ENCODE measurements around the gene DEPDC7. TPM values are rescaled to one million over a fixed set of nuclear protein-coding genes. Genes with fewer than 3 reads are reported as not detected.
"Not testable (repeated sequence)": the region's sequence is repeated elsewhere in the genome, so short reads cannot be mapped to it uniquely, and the experiment has no call there.

The DEPDC7 gene
- total and polyA plus RNA-seq, 2 of the 13 experiments (the other 11 are each of a cell fraction or from before 2014, with no cell fraction given): 17.3 to 33.3 TPM

DNA sequence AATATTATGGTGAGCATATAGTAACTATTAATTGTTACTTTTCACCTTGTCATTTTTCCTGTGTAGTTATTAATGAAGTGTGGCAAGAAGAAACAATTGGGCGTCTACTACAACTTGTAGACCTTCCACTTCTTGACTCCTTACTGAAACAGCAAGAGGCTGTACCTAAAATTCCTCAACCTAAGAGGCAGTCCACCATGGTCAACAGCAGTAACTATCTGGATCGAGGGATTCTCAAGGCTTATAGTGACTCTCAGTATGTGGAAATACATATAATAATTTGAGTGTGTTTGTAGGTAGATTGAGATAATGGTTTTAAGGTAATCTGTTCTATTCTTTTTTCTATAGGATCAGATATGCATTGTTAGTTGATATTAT is 12.8 kb downstream of the DEPDC7 start:
- BruUV-seq (replicated peaks): no TSS peak
- Histone ChIP-seq H3K9me3 (ENCODE audit: low read length) (no peaks in the 10 kb centered on the region), H3K4me1 (ENCODE audit: insufficient read depth, low read length) (peaks cover 8% of the 10 kb centered on the region; the same call in 1 of the 2 replicates), H3K9ac (ENCODE audit: insufficient read depth, low read depth, low read length) (no peak overlapping the region), H3K79me2 (ENCODE audit: insufficient read depth, low read length) (peaks cover 10% of the 10 kb centered on the region), H4K20me1 (ENCODE audit: insufficient read depth, low read length) (no peaks in the 10 kb centered on the region), H2AFZ (ENCODE audit: low read length) (no peak overlapping the region), H3K27me3 (ENCODE audit: control insufficient read depth in 1 of 2, insufficient read depth in 2 of 2, low read length in 2 of 2) (no peaks in the 10 kb centered on the region; a peak in 1 of 5 replicates), H3K4me2 (ENCODE audit: low read depth, low read length) (no peak overlapping the region), H3K27ac (ENCODE audit: extremely low read length, insufficient read depth, low read length) (no peak overlapping the region), H3K36me3 (replicated peaks in 1 of 2; ENCODE audit: control insufficient read depth in 1 of 2, insufficient read depth in 2 of 2, low read length in 2 of 2) (peaks cover 1 to 56% of the 10 kb centered on the region in 2 experiments; a peak in 4 of 5 replicates), H3K4me3 (replicated peaks in 1 of 3; ENCODE audit: insufficient read depth in 1 of 3, low read depth in 2 of 3, low read length in 3 of 3) (no peak overlapping the region)
- WGBS (ENCODE audit: low lambda C conversion rate): 91% methylated on average over 2 of the region's 2 CpGs
- in situ Hi-C loops (cut with HindIII; ENCODE audit: extremely low pct_ligation_motif_present, low pct_unique_long_range_greater_than_20kb) (no loop called here), intact Hi-C loops (cut with micrococcal nuclease; ENCODE audit: unreplicated experiment) (no loop called here)
- ATAC-seq: no peak
- ChIA-PET CTCF (ENCODE audit: low intra/inter-chr PET ratio, low total read pairs) (no interaction called here), POLR2A (no interaction called here)
- no peak for FAIRE-seq
- DNase-seq (ENCODE audit: low spot score): no peak
- TF ChIP-seq ZNF121 (CRISPR knock-in tag; IDR thresholded peaks at IDR 0.05): no peak
- TF ChIP-seq ZBTB42 (CRISPR knock-in tag; IDR thresholded peaks at IDR 0.05): no peak
- no peak for TF ChIP-seq RAD21 (CRISPR knock-in tag; IDR thresholded peaks at IDR 0.05)
- TF ChIP-seq PTBP1 (IDR thresholded peaks at IDR 0.05; ENCODE audit: low read depth, low read length, poor library complexity, severe bottlenecking): no peak
- no peak for TF ChIP-seq ATAD3A (CRISPR knock-in tag; IDR thresholded peaks at IDR 0.05)
- TF ChIP-seq HDAC1 (CRISPR knock-in tag; IDR thresholded peaks at IDR 0.05): no peak
- TF ChIP-seq, protein P1, sequence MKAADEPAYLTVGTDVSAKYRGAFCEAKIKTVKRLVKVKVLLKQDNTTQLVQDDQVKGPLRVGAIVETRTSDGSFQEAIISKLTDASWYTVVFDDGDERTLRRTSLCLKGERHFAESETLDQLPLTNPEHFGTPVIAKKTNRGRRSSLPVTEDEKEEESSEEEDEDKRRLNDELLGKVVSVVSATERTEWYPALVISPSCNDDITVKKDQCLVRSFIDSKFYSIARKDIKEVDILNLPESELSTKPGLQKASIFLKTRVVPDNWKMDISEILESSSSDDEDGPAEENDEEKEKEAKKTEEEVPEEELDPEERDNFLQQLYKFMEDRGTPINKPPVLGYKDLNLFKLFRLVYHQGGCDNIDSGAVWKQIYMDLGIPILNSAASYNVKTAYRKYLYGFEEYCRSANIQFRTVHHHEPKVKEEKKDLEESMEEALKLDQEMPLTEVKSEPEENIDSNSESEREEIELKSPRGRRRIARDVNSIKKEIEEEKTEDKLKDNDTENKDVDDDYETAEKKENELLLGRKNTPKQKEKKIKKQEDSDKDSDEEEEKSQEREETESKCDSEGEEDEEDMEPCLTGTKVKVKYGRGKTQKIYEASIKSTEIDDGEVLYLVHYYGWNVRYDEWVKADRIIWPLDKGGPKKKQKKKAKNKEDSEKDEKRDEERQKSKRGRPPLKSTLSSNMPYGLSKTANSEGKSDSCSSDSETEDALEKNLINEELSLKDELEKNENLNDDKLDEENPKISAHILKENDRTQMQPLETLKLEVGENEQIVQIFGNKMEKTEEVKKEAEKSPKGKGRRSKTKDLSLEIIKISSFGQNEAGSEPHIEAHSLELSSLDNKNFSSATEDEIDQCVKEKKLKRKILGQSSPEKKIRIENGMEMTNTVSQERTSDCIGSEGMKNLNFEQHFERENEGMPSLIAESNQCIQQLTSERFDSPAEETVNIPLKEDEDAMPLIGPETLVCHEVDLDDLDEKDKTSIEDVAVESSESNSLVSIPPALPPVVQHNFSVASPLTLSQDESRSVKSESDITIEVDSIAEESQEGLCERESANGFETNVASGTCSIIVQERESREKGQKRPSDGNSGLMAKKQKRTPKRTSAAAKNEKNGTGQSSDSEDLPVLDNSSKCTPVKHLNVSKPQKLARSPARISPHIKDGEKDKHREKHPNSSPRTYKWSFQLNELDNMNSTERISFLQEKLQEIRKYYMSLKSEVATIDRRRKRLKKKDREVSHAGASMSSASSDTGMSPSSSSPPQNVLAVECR (CRISPR knock-in tag; IDR thresholded peaks at IDR 0.05; ENCODE audit: borderline replicate concordance): no peak
- no peak for TF ChIP-seq EEA1 (CRISPR knock-in tag; IDR thresholded peaks at IDR 0.05; ENCODE audit: borderline replicate concordance)
- no peak for TF ChIP-seq HOXA5 (CRISPR knock-in tag; IDR thresholded peaks at IDR 0.05)
- TF ChIP-seq PITX1 (CRISPR knock-in tag; IDR thresholded peaks at IDR 0.05): no peak
- no peak for TF ChIP-seq ZFP91 (CRISPR knock-in tag; IDR thresholded peaks at IDR 0.05; ENCODE audit: borderline replicate concordance)
- no peak for TF ChIP-seq MED13 (CRISPR knock-in tag; IDR thresholded peaks at IDR 0.05)
- TF ChIP-seq U2AF2 (IDR thresholded peaks at IDR 0.05; ENCODE audit: low read depth, low read length): no peak
- no peak for TF ChIP-seq FOXO1 (CRISPR knock-in tag; IDR thresholded peaks at IDR 0.05)
- no peak for TF ChIP-seq NR1H2 (CRISPR knock-in tag; IDR thresholded peaks at IDR 0.05; ENCODE audit: borderline replicate concordance, low read depth)
- no peak for TF ChIP-seq TBX2 (CRISPR knock-in tag; IDR thresholded peaks at IDR 0.05; ENCODE audit: borderline replicate concordance)

GRCh38 chr11:33029218-33029617 is 13.5 kb downstream of the DEPDC7 start:
- BruUV-seq (replicated peaks); H2AFZ ChIP-seq (ENCODE audit: low read length); ATAC-seq; POLR2A ChIA-PET; H3K4me1 ChIP-seq (ENCODE audit: insufficient read depth, low read length); H4K20me1 ChIP-seq (ENCODE audit: insufficient read depth, low read length); H3K27me3 ChIP-seq (ENCODE audit: control insufficient read depth in 1 of 2, insufficient read depth in 2 of 2, low read length in 2 of 2); H3K4me2 ChIP-seq (ENCODE audit: low read depth, low read length); H3K9me3 ChIP-seq (ENCODE audit: low read length); in situ Hi-C loops (cut with HindIII; ENCODE audit: extremely low pct_ligation_motif_present, low pct_unique_long_range_greater_than_20kb); DNase-seq (ENCODE audit: low spot score); H3K79me2 ChIP-seq (ENCODE audit: insufficient read depth, low read length); H3K9ac ChIP-seq (ENCODE audit: insufficient read depth, low read depth, low read length); FAIRE-seq; H3K27ac ChIP-seq (ENCODE audit: extremely low read length, insufficient read depth, low read length); CTCF ChIA-PET (ENCODE audit: low intra/inter-chr PET ratio, low total read pairs); H3K4me3 ChIP-seq (replicated peaks in 1 of 3; ENCODE audit: insufficient read depth in 1 of 3, low read depth in 2 of 3, low read length in 3 of 3); intact Hi-C loops (cut with micrococcal nuclease; ENCODE audit: unreplicated experiment): not testable (repeated sequence)
- peaks cover 1 to 56% of the 10 kb centered on the region in 2 experiments; a peak in 4 of 5 replicates for H3K36me3 ChIP-seq (replicated peaks in 1 of 2; ENCODE audit: control insufficient read depth in 1 of 2, insufficient read depth in 2 of 2, low read length in 2 of 2)
- WGBS (ENCODE audit: low lambda C conversion rate): 90% methylated on average over 6 of the region's 6 CpGs
